LNCaP clone FGC (cell line): Measurements from ENCODE around the gene NR2E3.

Source experiments
- DNase-seq: peaks from one replicate; pipeline ENCODE4 v3.0.0-alpha.2; 2011; ENCODE audit warnings: low read depth
- H3K4me3 ChIP-seq: 2 replicates; pipeline ENCODE4 v1.5.1; 2011; ENCODE audit warnings: mild to moderate bottlenecking, low read depth, low read length, control low read depth
- CTCF ChIP-seq: IDR thresholded peaks from 2 replicates; pipeline ENCODE4 v1.5.1; 2012; ENCODE audit warnings: mild to moderate bottlenecking; ENCODE audit not compliant: control insufficient read depth, insufficient read depth; ENCODE audit errors: extremely low read depth

The NR2E3 gene

GRCh38 chr15:71813723-71814470 is 3.5 kb downstream of the NR2E3 start:
- H3K4me3 ChIP-seq = no peak overlapping the region
- DNase-seq = no peak
- TF ChIP-seq CTCF = no peak

GRCh38 chr15:71815301-71815700 is 4.9 kb downstream of the NR2E3 start:
- DNase-seq = no peak
- no peak for TF ChIP-seq CTCF
- no peak overlapping the region for H3K4me3 ChIP-seq

- no peak for TF ChIP-seq CTCF
Observed at GRCh38 chr15:71817351-71817750, 7.0 kb downstream of the NR2E3 start.

GRCh38 chr15:71820127-71820526 is 9.8 kb downstream of the NR2E3 start:
- no peak overlapping the region for H3K4me3 ChIP-seq
- no peak for TF ChIP-seq CTCF
- no peak for DNase-seq

More at GRCh38 chr15:71817351-71817750, 7.0 kb downstream of the NR2E3 start:
- no peak for DNase-seq
- no peak overlapping the region for H3K4me3 ChIP-seq

- H3K4me3 ChIP-seq = no peak overlapping the region
- no peak for DNase-seq
- no peak for TF ChIP-seq CTCF
Observed at GRCh38 chr15:71821547-71822129, 11.3 kb downstream of the NR2E3 start.

GRCh38 chr15:71822890-71823630 is 12.7 kb downstream of the NR2E3 start:
- no peak overlapping the region for H3K4me3 ChIP-seq
- no peak for TF ChIP-seq CTCF
- DNase-seq = no peak
